Measurements from ENCODE around the gene KRTAP1-4.
"Not testable (repeated sequence)": the region's sequence is repeated elsewhere in the genome, so short reads cannot be mapped to it uniquely, and the experiment has no call there.

KRTAP1-4 gene

DNA sequence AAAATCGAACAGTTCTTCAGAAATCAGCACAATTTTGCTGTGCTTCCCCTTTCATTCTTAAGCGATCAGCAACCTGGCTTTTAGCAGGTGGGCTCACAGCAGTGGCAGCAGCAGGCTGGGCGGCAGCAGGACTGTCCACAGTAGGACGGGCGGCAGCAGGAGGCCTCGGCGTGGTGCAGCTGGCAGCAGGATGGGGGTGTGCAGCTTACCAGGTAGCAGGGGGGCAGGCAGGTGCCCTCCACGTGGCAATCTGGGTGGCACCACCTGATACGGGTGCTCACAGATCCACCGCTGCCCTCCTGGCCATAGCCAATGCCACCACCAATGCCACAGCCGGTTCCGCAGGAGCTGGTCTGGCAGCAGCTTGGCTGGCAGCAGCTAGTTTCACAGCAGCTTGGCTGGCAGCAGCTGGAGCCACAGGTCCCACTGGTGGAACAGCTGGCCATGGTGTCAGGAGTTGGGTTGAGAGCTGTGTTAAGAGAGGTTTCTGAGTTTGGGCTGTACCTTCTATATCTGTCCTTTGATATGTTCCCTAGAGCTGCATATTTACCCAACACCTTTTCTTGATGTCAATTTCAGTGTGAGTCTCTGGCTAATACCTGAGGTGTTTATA lies at the start of gene KRTAP1-4:
Gene KRTAP1-4 (minus strand): TSS at position 563 of the 613 bp plus-strand sequence. CDS start 117 bp downstream, at position 446.
- Histone ChIP-seq H3K36me3 (ENCODE audit: control insufficient read depth in 2 of 2, insufficient read depth in 2 of 2, low read length in 2 of 2) (no peaks in the 10 kb centered on the region), H3K9me3 (ENCODE audit: control insufficient read depth in 2 of 2, low read length in 2 of 2) (no peaks in the 10 kb centered on the region), H3K4me1 (ENCODE audit: control insufficient read depth in 2 of 2, insufficient read depth in 2 of 2, low read length in 2 of 2) (no peaks in the 10 kb centered on the region), H3K27ac (ENCODE audit: low read depth in 2 of 2, low read length in 2 of 2) (no peak within 1 kb of the TSS), H3K4me3 (ENCODE audit: low read length in 2 of 2) (no peak within 1 kb of the TSS), H3K9ac (ENCODE audit: low read depth in 1 of 2, low read length in 2 of 2) (no peak within 1 kb of the TSS), H3K27me3 (ENCODE audit: control insufficient read depth in 2 of 2, insufficient read depth in 2 of 2, low read length in 2 of 2) (no peaks in the 10 kb centered on the region)

DNA sequence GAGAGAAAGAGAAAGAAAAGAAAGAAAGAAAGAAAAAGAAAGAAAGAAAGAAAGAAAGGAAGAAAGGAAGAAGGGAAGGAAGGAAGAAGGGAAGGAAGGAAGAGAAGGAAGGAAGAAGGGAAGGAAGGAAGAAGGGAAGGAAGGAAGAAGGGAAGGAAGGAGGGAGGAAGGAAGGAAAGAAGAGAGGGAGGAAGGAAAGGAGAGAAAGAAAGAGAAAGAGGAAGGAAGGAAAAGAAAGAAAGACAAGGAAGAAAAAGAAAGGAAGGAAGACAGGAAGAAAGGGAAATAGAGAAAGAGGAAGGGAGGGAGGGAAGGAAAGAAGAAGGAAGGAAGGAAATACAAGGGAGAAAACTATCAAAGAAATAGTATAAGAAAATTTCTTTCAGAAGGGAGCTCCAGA lies 46.8 kb upstream of the KRTAP1-4 start:
- Histone ChIP-seq H3K27me3 (ENCODE audit: control insufficient read depth in 2 of 2, insufficient read depth in 2 of 2, low read length in 2 of 2) (peaks cover 3% of the 10 kb centered on the region in 2 donors), H3K36me3 (ENCODE audit: control insufficient read depth in 2 of 2, insufficient read depth in 2 of 2, low read length in 2 of 2) (no peaks in the 10 kb centered on the region), H3K4me1 (ENCODE audit: control insufficient read depth in 2 of 2, insufficient read depth in 2 of 2, low read length in 2 of 2) (no peaks in the 10 kb centered on the region), H3K4me3 (ENCODE audit: low read length in 2 of 2) (no peak overlapping the region), H3K9ac (ENCODE audit: low read depth in 1 of 2, low read length in 2 of 2) (no peak overlapping the region), H3K27ac (ENCODE audit: low read depth in 2 of 2, low read length in 2 of 2) (no peak overlapping the region), H3K9me3 (ENCODE audit: control insufficient read depth in 2 of 2, low read length in 2 of 2) (no peaks in the 10 kb centered on the region)

GRCh38 chr17:41073676-41074075 lies 43.7 kb upstream of the KRTAP1-4 start:
- H3K9me3 ChIP-seq (ENCODE audit: control insufficient read depth in 2 of 2, low read length in 2 of 2) = no peaks in the 10 kb centered on the region
- H3K27ac ChIP-seq (ENCODE audit: low read depth in 2 of 2, low read length in 2 of 2) = no peak overlapping the region
- no peak overlapping the region for H3K4me3 ChIP-seq (ENCODE audit: low read length in 2 of 2)
- no peaks in the 10 kb centered on the region for H3K36me3 ChIP-seq (ENCODE audit: control insufficient read depth in 2 of 2, insufficient read depth in 2 of 2, low read length in 2 of 2)
- H3K27me3 ChIP-seq (ENCODE audit: control insufficient read depth in 2 of 2, insufficient read depth in 2 of 2, low read length in 2 of 2) = peaks cover 3% of the 10 kb centered on the region in 2 donors
- no peaks in the 10 kb centered on the region for H3K4me1 ChIP-seq (ENCODE audit: control insufficient read depth in 2 of 2, insufficient read depth in 2 of 2, low read length in 2 of 2)
- no peak overlapping the region for H3K9ac ChIP-seq (ENCODE audit: low read depth in 1 of 2, low read length in 2 of 2)

DNA sequence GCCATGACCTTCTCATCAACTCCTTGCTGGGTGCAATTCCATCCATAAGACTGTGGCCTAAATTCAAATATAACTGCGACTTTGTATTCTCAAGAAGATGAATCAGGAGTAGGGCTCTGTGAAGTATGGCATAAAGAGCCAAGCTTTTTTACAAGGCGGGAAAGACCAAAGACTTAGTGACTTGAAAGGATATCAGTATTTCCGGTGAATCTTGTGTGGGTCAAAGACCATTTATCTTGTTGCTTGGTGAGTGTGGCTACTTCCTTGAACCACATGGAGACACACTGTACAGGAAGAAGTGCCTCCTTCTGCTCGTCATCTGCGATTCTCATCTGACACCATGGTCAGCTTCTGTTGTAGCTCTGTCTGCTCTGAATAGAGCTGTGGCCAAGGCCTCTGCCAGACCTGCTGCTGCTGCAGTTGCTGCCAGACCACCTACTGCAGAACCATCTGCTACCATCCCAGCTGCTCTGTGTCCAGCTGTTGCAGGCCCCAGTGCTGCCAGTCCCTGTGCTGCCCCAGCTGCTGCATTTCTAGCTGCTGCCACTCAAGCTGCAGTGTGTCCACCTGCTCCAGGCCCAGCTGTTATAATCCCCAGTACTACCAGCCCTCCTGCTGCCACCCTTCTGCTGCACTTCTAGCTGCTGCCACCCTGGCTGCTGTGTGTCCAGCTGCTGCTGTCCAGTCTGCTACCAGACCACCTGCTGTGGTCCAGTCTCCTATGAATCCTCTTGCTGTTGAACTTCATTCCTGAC lies 41.8 kb upstream of the KRTAP1-4 start:
- peaks cover 0 to 3% of the 10 kb centered on the region in 2 donors for H3K27me3 ChIP-seq (ENCODE audit: control insufficient read depth in 2 of 2, insufficient read depth in 2 of 2, low read length in 2 of 2)
- no peak overlapping the region for H3K27ac ChIP-seq (ENCODE audit: low read depth in 2 of 2, low read length in 2 of 2)
- no peak overlapping the region for H3K4me3 ChIP-seq (ENCODE audit: low read length in 2 of 2)
- no peak overlapping the region for H3K9ac ChIP-seq (ENCODE audit: low read depth in 1 of 2, low read length in 2 of 2)
- H3K9me3 ChIP-seq (ENCODE audit: control insufficient read depth in 2 of 2, low read length in 2 of 2) = no peaks in the 10 kb centered on the region
- no peaks in the 10 kb centered on the region for H3K4me1 ChIP-seq (ENCODE audit: control insufficient read depth in 2 of 2, insufficient read depth in 2 of 2, low read length in 2 of 2)
- H3K36me3 ChIP-seq (ENCODE audit: control insufficient read depth in 2 of 2, insufficient read depth in 2 of 2, low read length in 2 of 2) = no peaks in the 10 kb centered on the region

DNA sequence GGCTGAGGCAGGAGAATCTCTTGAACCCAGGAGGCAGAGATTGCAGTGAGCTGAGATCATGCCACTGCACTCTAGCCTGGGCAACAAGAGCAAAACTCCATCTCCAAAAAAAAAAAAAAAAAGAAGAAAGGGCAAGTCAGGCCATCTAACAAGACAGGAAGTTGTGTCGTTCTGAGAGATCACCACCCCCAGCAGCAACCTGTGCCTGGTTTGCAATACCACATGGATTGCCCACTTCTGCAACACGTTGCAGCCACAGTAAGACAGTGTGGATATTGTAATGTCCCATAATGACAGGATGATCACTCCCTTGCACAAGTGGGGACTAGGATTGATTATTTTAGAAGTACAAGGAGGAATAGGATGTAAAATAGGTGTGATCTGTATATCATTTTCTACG lies 39.0 kb upstream of the KRTAP1-4 start:
- H3K27me3 ChIP-seq (ENCODE audit: control insufficient read depth in 2 of 2, insufficient read depth in 2 of 2, low read length in 2 of 2) = no peaks in the 10 kb centered on the region
- no peak overlapping the region for H3K9ac ChIP-seq (ENCODE audit: low read depth in 1 of 2, low read length in 2 of 2)
- no peaks in the 10 kb centered on the region for H3K4me1 ChIP-seq (ENCODE audit: control insufficient read depth in 2 of 2, insufficient read depth in 2 of 2, low read length in 2 of 2)
- no peaks in the 10 kb centered on the region for H3K9me3 ChIP-seq (ENCODE audit: control insufficient read depth in 2 of 2, low read length in 2 of 2)
- H3K4me3 ChIP-seq (ENCODE audit: low read length in 2 of 2) = no peak overlapping the region
- H3K36me3 ChIP-seq (ENCODE audit: control insufficient read depth in 2 of 2, insufficient read depth in 2 of 2, low read length in 2 of 2) = no peaks in the 10 kb centered on the region
- H3K27ac ChIP-seq (ENCODE audit: low read depth in 2 of 2, low read length in 2 of 2) = no peak overlapping the region

DNA sequence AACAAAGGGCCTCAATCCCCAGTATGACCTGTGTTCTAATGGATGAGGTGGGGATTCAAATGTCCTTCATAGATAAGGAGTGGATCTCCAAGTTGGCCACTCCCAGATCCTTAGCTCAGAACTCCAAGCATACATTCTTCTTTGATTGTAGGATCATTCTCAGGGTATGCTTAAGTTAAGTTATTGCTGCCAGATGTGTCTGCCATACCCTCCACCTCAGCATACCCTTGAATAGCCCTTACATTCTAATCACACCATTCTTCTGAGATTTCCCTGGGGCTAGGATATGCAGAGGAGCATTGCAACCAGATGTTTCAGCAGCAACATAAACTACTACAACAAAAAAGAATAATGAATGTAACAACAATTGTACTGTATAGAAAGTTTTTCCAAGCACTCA lies 37.3 kb upstream of the KRTAP1-4 start:
- Histone ChIP-seq H3K4me1 (ENCODE audit: control insufficient read depth in 2 of 2, insufficient read depth in 2 of 2, low read length in 2 of 2) (no peaks in the 10 kb centered on the region), H3K27ac (ENCODE audit: low read depth in 2 of 2, low read length in 2 of 2) (no peak overlapping the region), H3K27me3 (ENCODE audit: control insufficient read depth in 2 of 2, insufficient read depth in 2 of 2, low read length in 2 of 2) (no peaks in the 10 kb centered on the region), H3K9ac (ENCODE audit: low read depth in 1 of 2, low read length in 2 of 2) (no peak overlapping the region), H3K36me3 (ENCODE audit: control insufficient read depth in 2 of 2, insufficient read depth in 2 of 2, low read length in 2 of 2) (no peaks in the 10 kb centered on the region), H3K9me3 (ENCODE audit: control insufficient read depth in 2 of 2, low read length in 2 of 2) (no peaks in the 10 kb centered on the region), H3K4me3 (ENCODE audit: low read length in 2 of 2) (no peak overlapping the region)

GRCh38 chr17:41065829-41066624 lies 36.0 kb upstream of the KRTAP1-4 start, which contains the start of gene KRTAP2-4:
Gene KRTAP2-4, minus strand, starts transcription at chr17:41065879. Its CDS starts 34 bp downstream, at chr17:41065845.
- Histone ChIP-seq H3K9me3 (ENCODE audit: control insufficient read depth in 2 of 2, low read length in 2 of 2) (no peaks in the 10 kb centered on the region), H3K4me3 (ENCODE audit: low read length in 2 of 2) (no peak within 1 kb of the TSS), H3K9ac (ENCODE audit: low read depth in 1 of 2, low read length in 2 of 2) (no peak within 1 kb of the TSS), H3K27ac (ENCODE audit: low read depth in 2 of 2, low read length in 2 of 2) (no peak within 1 kb of the TSS), H3K4me1 (ENCODE audit: control insufficient read depth in 2 of 2, insufficient read depth in 2 of 2, low read length in 2 of 2) (no peaks in the 10 kb centered on the region), H3K27me3 (ENCODE audit: control insufficient read depth in 2 of 2, insufficient read depth in 2 of 2, low read length in 2 of 2) (peaks cover 0 to 2% of the 10 kb centered on the region in 2 donors), H3K36me3 (ENCODE audit: control insufficient read depth in 2 of 2, insufficient read depth in 2 of 2, low read length in 2 of 2) (no peaks in the 10 kb centered on the region)

DNA sequence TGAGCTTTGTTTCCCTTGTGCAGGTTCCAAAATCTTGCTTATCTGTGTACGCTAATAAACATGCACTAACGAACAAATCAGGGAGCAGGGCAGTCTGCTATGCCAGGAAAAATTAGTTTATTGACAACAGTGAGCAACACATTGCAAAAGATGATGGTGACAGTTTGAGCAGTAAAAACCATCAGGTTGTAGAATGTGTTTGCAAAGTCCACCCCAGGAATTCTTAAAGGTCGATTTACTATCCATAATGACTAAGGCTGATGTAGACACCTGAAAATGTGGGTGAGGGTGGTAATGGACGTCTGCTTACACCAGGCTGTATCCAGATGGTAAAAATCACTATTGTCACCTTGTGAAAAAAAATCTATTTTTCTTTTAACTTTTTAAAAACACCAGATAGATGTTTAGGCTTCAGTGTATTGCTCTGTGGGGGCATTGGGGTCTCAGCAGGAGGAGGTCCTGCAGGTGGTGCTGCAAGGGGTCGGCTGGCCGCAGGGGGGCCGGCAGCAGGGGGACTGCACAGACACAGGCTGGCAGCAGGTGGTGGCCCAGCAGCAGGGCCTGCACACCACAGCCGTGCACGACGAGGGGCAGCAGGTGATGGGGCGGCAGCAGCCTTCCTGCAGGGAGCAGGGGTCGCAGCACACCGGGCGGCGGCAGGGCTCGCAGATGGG lies 35.2 kb upstream of the KRTAP1-4 start:
- H3K9ac ChIP-seq (ENCODE audit: low read depth in 1 of 2, low read length in 2 of 2); H3K27me3 ChIP-seq (ENCODE audit: control insufficient read depth in 2 of 2, insufficient read depth in 2 of 2, low read length in 2 of 2); H3K4me3 ChIP-seq (ENCODE audit: low read length in 2 of 2); H3K4me1 ChIP-seq (ENCODE audit: control insufficient read depth in 2 of 2, insufficient read depth in 2 of 2, low read length in 2 of 2); H3K36me3 ChIP-seq (ENCODE audit: control insufficient read depth in 2 of 2, insufficient read depth in 2 of 2, low read length in 2 of 2); H3K9me3 ChIP-seq (ENCODE audit: control insufficient read depth in 2 of 2, low read length in 2 of 2); H3K27ac ChIP-seq (ENCODE audit: low read depth in 2 of 2, low read length in 2 of 2): not testable (repeated sequence)

DNA sequence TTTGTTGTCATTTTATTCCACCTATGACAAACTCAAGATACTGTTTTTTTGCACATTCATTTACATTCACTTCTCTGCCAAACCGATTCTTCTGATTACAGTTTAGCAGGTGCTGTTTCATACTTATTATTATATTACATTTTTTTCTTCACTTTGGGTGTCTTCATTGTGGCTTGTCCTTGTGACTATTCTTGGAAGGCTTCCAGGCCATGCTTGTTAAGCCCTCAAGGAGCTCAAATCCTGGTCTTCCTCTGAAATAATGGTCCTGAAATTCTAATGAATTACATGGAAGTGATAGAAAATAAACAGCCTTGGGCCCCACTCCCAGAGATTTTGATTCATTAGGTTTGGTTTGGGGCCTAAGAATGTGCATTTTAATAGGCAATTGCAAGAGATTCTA lies 34.3 kb upstream of the KRTAP1-4 start:
- Histone ChIP-seq H3K4me1 (ENCODE audit: control insufficient read depth in 2 of 2, insufficient read depth in 2 of 2, low read length in 2 of 2) (no peaks in the 10 kb centered on the region), H3K27ac (ENCODE audit: low read depth in 2 of 2, low read length in 2 of 2) (no peak overlapping the region), H3K9ac (ENCODE audit: low read depth in 1 of 2, low read length in 2 of 2) (no peak overlapping the region), H3K27me3 (ENCODE audit: control insufficient read depth in 2 of 2, insufficient read depth in 2 of 2, low read length in 2 of 2) (peaks cover 2 to 4% of the 10 kb centered on the region in 2 donors), H3K36me3 (ENCODE audit: control insufficient read depth in 2 of 2, insufficient read depth in 2 of 2, low read length in 2 of 2) (no peaks in the 10 kb centered on the region), H3K9me3 (ENCODE audit: control insufficient read depth in 2 of 2, low read length in 2 of 2) (no peaks in the 10 kb centered on the region), H3K4me3 (ENCODE audit: low read length in 2 of 2) (no peak overlapping the region)

All from mucosa of rectum (tissue), 2 donors.